Activated naive CD8-positive, alpha-beta T cell treated with anti-CD3 and anti-CD28 coated beads, Interleukin-2, amount 50 U/mL, for 24 hours (primary cell): Measurements from ENCODE around the gene KIAA0825.
"Not testable (repeated sequence)": the region's sequence is repeated elsewhere in the genome, so short reads cannot be mapped to it uniquely, and the experiment has no call there.

Experiments used
- ATAC-seq: fragments of 150-1000 bp; cut with Tn5 transposase; one replicate; pipeline ENCODE4 v1.10.0; 2021
- DNase-seq: peaks from one replicate; pipeline ENCODE4 v3.0.0; 2021
- H3K27ac Mint-ChIP-seq: one replicate; pipeline ENCODE4 v1.8.0; 2021; ENCODE audit warnings: mild to moderate bottlenecking, mixed read lengths
- H3K27me3 Mint-ChIP-seq: one replicate; pipeline ENCODE4 v1.8.0; 2021; ENCODE audit warnings: mixed read lengths
- H3K36me3 Mint-ChIP-seq: one replicate; pipeline ENCODE4 v1.8.0; 2021; ENCODE audit warnings: low read depth, mixed read lengths
- H3K4me1 Mint-ChIP-seq: one replicate; pipeline ENCODE4 v1.8.0; 2021; ENCODE audit warnings: mixed read lengths
- H3K4me3 Mint-ChIP-seq: one replicate; pipeline ENCODE4 v1.8.0; 2021; ENCODE audit warnings: mild to moderate bottlenecking, moderate library complexity, mixed read lengths
- H3K9me3 Mint-ChIP-seq: one replicate; pipeline ENCODE4 v1.8.0; 2021; ENCODE audit warnings: mixed read lengths

Gene KIAA0825

DNA sequence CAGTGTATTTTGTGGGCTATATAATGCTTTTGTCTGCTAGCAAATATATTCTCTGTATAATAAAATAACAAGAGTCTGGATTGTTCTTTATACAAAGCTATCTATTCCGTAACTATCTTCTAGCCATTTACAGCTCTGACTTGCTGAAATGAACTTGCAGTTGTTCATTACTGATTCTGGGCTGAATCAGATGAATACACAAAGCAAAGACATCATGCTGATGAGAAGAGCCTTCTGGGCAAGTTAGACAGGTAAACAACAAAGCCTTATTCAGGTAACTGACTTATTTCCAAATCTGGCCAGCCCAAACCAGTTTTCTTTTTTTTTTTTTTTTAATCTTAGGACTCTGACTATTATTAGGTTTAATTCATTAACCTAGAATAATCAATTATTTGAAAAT, 255.5 kb downstream of the KIAA0825 start:
- Mint-ChIP-seq H3K27me3 (no peaks in the 10 kb centered on the region), H3K4me1 (no peaks in the 10 kb centered on the region), H3K36me3 (no peaks in the 10 kb centered on the region), H3K27ac (no peak overlapping the region), H3K4me3 (no peak overlapping the region), H3K9me3 (no peaks in the 10 kb centered on the region)
- DNase-seq (no peak), ATAC-seq (no peak)

DNA sequence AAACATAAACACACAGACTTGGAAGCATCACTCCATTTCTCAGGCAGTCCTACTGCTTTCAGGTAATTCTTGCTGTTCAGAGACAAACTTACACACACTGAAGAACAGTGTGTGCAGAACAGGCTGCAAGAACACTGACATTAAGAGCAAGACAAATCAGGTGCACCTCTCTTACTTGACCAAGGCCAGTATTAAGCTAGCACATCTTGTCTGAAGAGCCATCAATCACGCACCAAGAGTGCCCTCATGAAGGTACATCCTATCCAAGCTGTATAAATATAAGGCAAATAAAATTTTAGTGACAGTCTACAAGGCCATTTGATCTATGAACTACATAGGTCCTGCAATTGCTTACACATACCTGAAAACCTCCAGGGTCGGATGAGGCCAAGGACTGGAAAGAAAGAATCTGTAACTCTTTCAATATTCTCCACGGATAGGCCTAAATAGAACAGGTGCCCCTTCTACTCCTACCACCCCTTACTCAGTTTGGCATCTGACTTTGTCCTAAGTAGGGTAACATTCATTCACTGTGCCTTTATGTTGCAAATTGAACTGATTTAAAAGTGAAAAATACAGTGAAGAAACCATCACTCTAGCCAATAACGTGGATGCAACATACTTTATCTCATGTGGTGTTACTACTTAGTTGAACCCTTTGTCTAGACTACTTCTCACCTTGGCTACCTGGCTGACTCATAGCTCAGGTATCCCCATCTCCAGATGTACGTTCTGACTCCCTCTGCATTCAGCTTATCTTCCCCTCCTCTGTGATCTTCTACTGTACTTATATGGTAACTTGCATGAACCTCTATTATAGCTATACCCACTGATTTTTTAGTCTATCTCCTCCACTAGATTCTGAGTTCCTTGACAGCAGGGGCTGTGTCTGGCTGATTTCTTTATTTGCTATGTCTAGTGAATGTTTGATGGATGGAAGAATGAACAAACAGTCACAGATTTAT, 256.3 kb downstream of the KIAA0825 start:
- ATAC-seq, result no peak
- Mint-ChIP-seq H3K36me3 (no peaks in the 10 kb centered on the region), H3K9me3 (no peaks in the 10 kb centered on the region), H3K27ac (no peak overlapping the region), H3K4me3 (no peak overlapping the region), H3K27me3 (no peaks in the 10 kb centered on the region), H3K4me1 (no peaks in the 10 kb centered on the region)
- no peak for DNase-seq

- no peaks in the 10 kb centered on the region for H3K27me3 Mint-ChIP-seq
- H3K9me3 Mint-ChIP-seq, result no peaks in the 10 kb centered on the region
- no peaks in the 10 kb centered on the region for H3K36me3 Mint-ChIP-seq
- H3K4me3 Mint-ChIP-seq, result no peak overlapping the region
- DNase-seq, result no peak
- no peak for ATAC-seq
- no peak overlapping the region for H3K27ac Mint-ChIP-seq
- H3K4me1 Mint-ChIP-seq, result no peaks in the 10 kb centered on the region
These were observed 257.2 kb downstream of the KIAA0825 start for GRCh38 chr5:94361161-94361560.

GRCh38 chr5:94360382-94361130, 257.8 kb downstream of the KIAA0825 start:
- ATAC-seq (no peak), DNase-seq (no peak)
- Mint-ChIP-seq H3K27ac (no peak overlapping the region), H3K9me3 (no peaks in the 10 kb centered on the region), H3K36me3 (no peaks in the 10 kb centered on the region), H3K27me3 (no peaks in the 10 kb centered on the region), H3K4me3 (no peak overlapping the region), H3K4me1 (no peaks in the 10 kb centered on the region)

GRCh38 chr5:94359880-94360279, 258.5 kb downstream of the KIAA0825 start:
- Mint-ChIP-seq H3K9me3 (no peaks in the 10 kb centered on the region), H3K27ac (no peak overlapping the region), H3K27me3 (no peaks in the 10 kb centered on the region), H3K4me1 (no peaks in the 10 kb centered on the region), H3K4me3 (no peak overlapping the region), H3K36me3 (no peaks in the 10 kb centered on the region)
- no peak for ATAC-seq
- DNase-seq, result no peak

GRCh38 chr5:94355811-94356210, 262.6 kb downstream of the KIAA0825 start:
- DNase-seq (no peak), ATAC-seq (no peak)
- H3K27me3 Mint-ChIP-seq, result no peaks in the 10 kb centered on the region
- H3K36me3 Mint-ChIP-seq, result no peaks in the 10 kb centered on the region
- no peaks in the 10 kb centered on the region for H3K9me3 Mint-ChIP-seq
- H3K4me1 Mint-ChIP-seq, result no peaks in the 10 kb centered on the region
- H3K27ac Mint-ChIP-seq, result no peak overlapping the region
- H3K4me3 Mint-ChIP-seq, result no peak overlapping the region

GRCh38 chr5:94354837-94355485, 263.4 kb downstream of the KIAA0825 start:
- H3K36me3 Mint-ChIP-seq, ATAC-seq, H3K27me3 Mint-ChIP-seq, H3K4me1 Mint-ChIP-seq, H3K4me3 Mint-ChIP-seq, H3K27ac Mint-ChIP-seq, DNase-seq, H3K9me3 Mint-ChIP-seq: not testable (repeated sequence)

- Mint-ChIP-seq H3K9me3 (peaks cover under 1% of the 10 kb centered on the region), H3K27ac (no peak overlapping the region), H3K27me3 (no peaks in the 10 kb centered on the region), H3K4me3 (no peak overlapping the region), H3K36me3 (no peaks in the 10 kb centered on the region), H3K4me1 (no peaks in the 10 kb centered on the region)
- ATAC-seq (no peak), DNase-seq (no peak)
These were observed 264.8 kb downstream of the KIAA0825 start for GRCh38 chr5:94353605-94354004.

- Mint-ChIP-seq H3K4me3 (no peak overlapping the region), H3K36me3 (peaks cover 2% of the 10 kb centered on the region), H3K4me1 (no peaks in the 10 kb centered on the region), H3K9me3 (peaks cover 16% of the 10 kb centered on the region), H3K27ac (no peak overlapping the region), H3K27me3 (no peaks in the 10 kb centered on the region)
- DNase-seq, result no peak
- ATAC-seq, result no peak
These were observed 271.3 kb downstream of the KIAA0825 start for GRCh38 chr5:94347130-94347529.

DNA sequence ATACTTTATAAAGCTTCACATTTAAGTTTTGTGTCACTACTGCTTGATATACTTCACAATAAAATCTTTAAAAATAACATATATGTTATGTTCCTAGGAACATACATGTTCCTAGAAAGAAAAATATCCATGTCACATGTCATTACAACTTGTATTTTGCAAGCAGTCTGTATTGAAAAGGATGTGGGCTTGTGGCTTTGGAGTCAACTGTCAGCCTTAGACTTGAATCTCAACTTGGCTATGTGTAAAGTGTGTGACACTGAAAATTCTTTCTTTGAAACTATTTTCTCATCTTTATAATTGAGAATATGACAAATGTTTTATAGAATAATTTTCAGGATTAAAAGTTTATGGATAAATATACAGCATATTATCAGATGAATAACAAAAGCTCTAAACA, 273.1 kb downstream of the KIAA0825 start:
- DNase-seq (no peak), ATAC-seq (no peak)
- no peak overlapping the region for H3K4me3 Mint-ChIP-seq
- peaks cover 16% of the 10 kb centered on the region for H3K9me3 Mint-ChIP-seq
- no peak overlapping the region for H3K27ac Mint-ChIP-seq
- H3K4me1 Mint-ChIP-seq, result no peaks in the 10 kb centered on the region
- H3K27me3 Mint-ChIP-seq, result no peaks in the 10 kb centered on the region
- H3K36me3 Mint-ChIP-seq, result peaks cover 2% of the 10 kb centered on the region

DNA sequence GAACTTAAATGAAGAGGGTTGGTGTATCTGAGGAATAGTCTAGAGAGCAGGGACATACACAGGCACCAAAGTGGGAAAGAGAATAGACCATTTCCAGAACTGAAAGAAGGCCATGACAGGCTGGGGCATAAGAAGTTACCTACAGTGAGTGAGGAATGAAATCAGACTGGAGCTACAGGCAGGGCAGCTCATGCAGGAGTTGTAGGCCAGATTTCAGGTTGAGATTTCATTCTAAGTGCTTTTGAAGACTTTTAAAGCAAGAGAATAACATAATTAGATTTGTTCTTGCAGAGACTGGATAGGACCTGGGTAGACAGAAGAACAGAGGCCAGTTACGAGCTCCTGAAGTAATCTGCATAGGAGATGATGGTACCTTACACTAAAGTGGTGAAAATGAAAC, 280.8 kb downstream of the KIAA0825 start:
- no peak for ATAC-seq
- H3K4me1 Mint-ChIP-seq, result no peaks in the 10 kb centered on the region
- no peak overlapping the region for H3K4me3 Mint-ChIP-seq
- H3K27ac Mint-ChIP-seq, result no peak overlapping the region
- H3K27me3 Mint-ChIP-seq, result no peaks in the 10 kb centered on the region
- H3K9me3 Mint-ChIP-seq, result peaks cover 11% of the 10 kb centered on the region
- no peak for DNase-seq
- H3K36me3 Mint-ChIP-seq, result no peaks in the 10 kb centered on the region

- Mint-ChIP-seq H3K27me3 (no peaks in the 10 kb centered on the region), H3K27ac (no peak overlapping the region), H3K4me3 (no peak overlapping the region), H3K9me3 (peaks cover 11% of the 10 kb centered on the region), H3K4me1 (no peaks in the 10 kb centered on the region), H3K36me3 (no peaks in the 10 kb centered on the region)
- DNase-seq (no peak), ATAC-seq (no peak)
These were observed 282.5 kb downstream of the KIAA0825 start for GRCh38 chr5:94335936-94336335.

- H3K27me3 Mint-ChIP-seq, result no peaks in the 10 kb centered on the region
- no peak overlapping the region for H3K4me3 Mint-ChIP-seq
- H3K27ac Mint-ChIP-seq, result no peak overlapping the region
- ATAC-seq, result no peak
- H3K4me1 Mint-ChIP-seq, result no peaks in the 10 kb centered on the region
- no peak for DNase-seq
- no peaks in the 10 kb centered on the region for H3K36me3 Mint-ChIP-seq
- H3K9me3 Mint-ChIP-seq, result peaks cover 15% of the 10 kb centered on the region
These were observed 289.3 kb downstream of the KIAA0825 start for GRCh38 chr5:94329115-94329514.

DNA sequence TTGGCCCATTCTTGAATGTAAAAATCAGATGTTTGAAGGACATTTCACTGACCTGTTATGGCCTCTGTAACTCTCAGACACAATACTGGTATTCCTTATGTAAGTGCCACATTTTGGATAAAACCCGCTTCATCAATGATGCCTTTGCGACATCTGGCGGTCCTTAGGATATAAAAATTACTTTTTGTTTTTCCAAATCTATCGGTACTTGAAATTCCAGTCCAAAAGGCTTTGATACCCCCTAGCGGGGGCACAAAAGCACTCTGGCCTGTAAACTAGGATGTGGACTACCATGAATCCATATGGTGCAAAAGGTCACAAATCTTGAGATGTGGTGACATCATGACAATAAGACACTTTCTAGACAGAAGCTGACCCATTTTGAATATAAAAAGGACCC, 291.8 kb downstream of the KIAA0825 start:
- no peak overlapping the region for H3K27ac Mint-ChIP-seq
- no peak for DNase-seq
- ATAC-seq, result no peak
- H3K36me3 Mint-ChIP-seq, result no peaks in the 10 kb centered on the region
- no peak overlapping the region for H3K4me3 Mint-ChIP-seq
- H3K27me3 Mint-ChIP-seq, result no peaks in the 10 kb centered on the region
- H3K9me3 Mint-ChIP-seq, result peaks cover 15% of the 10 kb centered on the region
- H3K4me1 Mint-ChIP-seq, result no peaks in the 10 kb centered on the region
